ENCODE data around the gene TNFRSF13B. TPM values are rescaled to one million over a fixed set of nuclear protein-coding genes. Genes with fewer than 3 reads are reported as not detected.
A peak's percentile ranks its signal among the peaks of the same experiment; 100 is the strongest.

TNFRSF13B gene
- total RNA-seq, 2 experiments from 2014 or later, result 7.5 to 19.3 TPM

GRCh38 chr17:16912021-16912962 lies 59.6 kb downstream of the TNFRSF13B start:
- H3K4me3 ChIP-seq (ENCODE audit: low read depth, low read length, poor library complexity, severe bottlenecking), result no peak overlapping the region
- H3K9me3 ChIP-seq (ENCODE audit: low read length), result no peaks in the 10 kb centered on the region
- TF ChIP-seq, protein P1, sequence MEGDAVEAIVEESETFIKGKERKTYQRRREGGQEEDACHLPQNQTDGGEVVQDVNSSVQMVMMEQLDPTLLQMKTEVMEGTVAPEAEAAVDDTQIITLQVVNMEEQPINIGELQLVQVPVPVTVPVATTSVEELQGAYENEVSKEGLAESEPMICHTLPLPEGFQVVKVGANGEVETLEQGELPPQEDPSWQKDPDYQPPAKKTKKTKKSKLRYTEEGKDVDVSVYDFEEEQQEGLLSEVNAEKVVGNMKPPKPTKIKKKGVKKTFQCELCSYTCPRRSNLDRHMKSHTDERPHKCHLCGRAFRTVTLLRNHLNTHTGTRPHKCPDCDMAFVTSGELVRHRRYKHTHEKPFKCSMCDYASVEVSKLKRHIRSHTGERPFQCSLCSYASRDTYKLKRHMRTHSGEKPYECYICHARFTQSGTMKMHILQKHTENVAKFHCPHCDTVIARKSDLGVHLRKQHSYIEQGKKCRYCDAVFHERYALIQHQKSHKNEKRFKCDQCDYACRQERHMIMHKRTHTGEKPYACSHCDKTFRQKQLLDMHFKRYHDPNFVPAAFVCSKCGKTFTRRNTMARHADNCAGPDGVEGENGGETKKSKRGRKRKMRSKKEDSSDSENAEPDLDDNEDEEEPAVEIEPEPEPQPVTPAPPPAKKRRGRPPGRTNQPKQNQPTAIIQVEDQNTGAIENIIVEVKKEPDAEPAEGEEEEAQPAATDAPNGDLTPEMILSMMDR (conservative IDR thresholded peaks at IDR 0.05; ENCODE audit: low read length), result no peak
- TF ChIP-seq EZH2phosphoT487 (IDR thresholded peaks at IDR 0.05; ENCODE audit: borderline replicate concordance, low read depth, low read length), result no peak
- H3K4me1 ChIP-seq (ENCODE audit: insufficient read depth, low read length, poor library complexity, severe bottlenecking), result peaks cover 23% of the 10 kb centered on the region
- ChIA-PET POLR2A (interaction anchor here (0.6 kb wide), 1 partner anchor 310 kb away, joined by 5 read pairs; no protein-coding TSS in a partner anchor), CTCF (ENCODE audit: unreplicated experiment) (no interaction called here)
- no TSS peak for BruUV-seq (replicated peaks)
- H3K9me2 ChIP-seq (ENCODE audit: insufficient read depth, low read length), result no peaks in the 10 kb centered on the region
- no peaks in the 10 kb centered on the region for H3K36me3 ChIP-seq (ENCODE audit: insufficient read depth, low read length)
- no peak overlapping the region for H3K27ac ChIP-seq (ENCODE audit: low read depth, low read length, poor library complexity, severe bottlenecking)
- no peaks in the 10 kb centered on the region for H4K20me1 ChIP-seq (ENCODE audit: insufficient read depth, low read length)
- no peak overlapping the region for H2AFZ ChIP-seq (ENCODE audit: low read length)
- DNase-seq (ENCODE audit: low spot score), result no peak
- intact Hi-C loops (cut with micrococcal nuclease; ENCODE audit: unreplicated experiment), result no loop called here
- no peaks in the 10 kb centered on the region for H3K79me2 ChIP-seq (ENCODE audit: insufficient read depth, low read depth, low read length)
- H3K4me2 ChIP-seq (ENCODE audit: low read length), result no peak overlapping the region

DNA sequence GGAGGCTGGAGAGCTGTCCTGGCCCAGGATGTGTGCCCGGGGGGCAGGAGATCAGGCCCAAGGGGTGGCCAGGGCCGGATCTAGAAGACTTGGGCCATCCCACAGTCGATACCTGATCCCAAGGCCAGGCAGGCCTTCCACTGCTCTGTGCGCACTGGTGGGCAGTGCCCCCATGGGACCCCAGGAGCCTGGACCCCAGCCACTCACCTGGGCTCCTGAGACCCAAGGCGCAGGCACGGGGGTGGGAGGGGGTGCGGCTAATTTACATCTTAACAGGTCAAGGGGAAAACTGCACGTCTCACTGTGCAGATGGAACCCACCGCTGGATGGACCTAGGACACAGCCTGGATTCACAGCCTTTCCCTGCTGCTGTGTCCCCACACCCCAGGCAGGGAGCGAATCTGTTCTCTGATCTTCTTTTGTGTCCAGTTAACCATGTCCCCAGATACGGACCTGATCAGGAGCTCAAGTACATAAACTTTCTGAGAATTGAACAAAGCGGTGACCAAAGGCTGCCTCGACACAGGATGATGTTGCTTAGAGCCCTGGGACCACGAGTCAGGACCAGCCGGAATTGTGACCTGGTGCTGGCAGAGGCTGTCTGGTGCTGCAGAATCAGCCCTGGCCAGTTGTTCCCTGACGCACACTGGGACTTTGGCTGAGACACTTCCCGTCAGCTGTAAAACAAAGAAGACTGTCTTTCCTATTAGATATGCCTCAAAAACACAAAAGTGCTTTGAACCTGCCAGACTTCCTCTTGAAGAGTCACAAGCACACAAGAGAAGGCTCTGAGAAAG lies 60.6 kb downstream of the TNFRSF13B start:
- DNase-seq (ENCODE audit: low spot score), result peak; percentile 34
- H3K79me2 ChIP-seq (ENCODE audit: insufficient read depth, low read depth, low read length), result no peaks in the 10 kb centered on the region
- H3K4me2 ChIP-seq (ENCODE audit: low read length), result no peak overlapping the region
- H2AFZ ChIP-seq (ENCODE audit: low read length), result no peak overlapping the region
- no peaks in the 10 kb centered on the region for H3K9me3 ChIP-seq (ENCODE audit: low read length)
- no peaks in the 10 kb centered on the region for H3K9me2 ChIP-seq (ENCODE audit: insufficient read depth, low read length)
- H3K36me3 ChIP-seq (ENCODE audit: insufficient read depth, low read length), result no peaks in the 10 kb centered on the region
- H3K27ac ChIP-seq (ENCODE audit: low read depth, low read length, poor library complexity, severe bottlenecking), result no peak overlapping the region
- BruUV-seq (replicated peaks), result no TSS peak
- intact Hi-C loops (cut with micrococcal nuclease; ENCODE audit: unreplicated experiment), result no loop called here
- no peaks in the 10 kb centered on the region for H4K20me1 ChIP-seq (ENCODE audit: insufficient read depth, low read length)
- no peak overlapping the region for H3K4me3 ChIP-seq (ENCODE audit: low read depth, low read length, poor library complexity, severe bottlenecking)
- ChIA-PET POLR2A (interaction anchor here (0.6 kb wide), 1 partner anchor 13 kb away, joined by 3 read pairs; no protein-coding TSS in a partner anchor), CTCF (ENCODE audit: unreplicated experiment) (interaction anchor here (0.6 kb wide), 1 partner anchor 77 kb away, joined by 4 read pairs; no protein-coding TSS in a partner anchor)
- peaks cover 20% of the 10 kb centered on the region for H3K4me1 ChIP-seq (ENCODE audit: insufficient read depth, low read length, poor library complexity, severe bottlenecking)
- TF ChIP-seq, protein P1 (conservative IDR thresholded peaks at IDR 0.05; ENCODE audit: low read length), result no peak
- no peak for TF ChIP-seq EZH2phosphoT487 (IDR thresholded peaks at IDR 0.05; ENCODE audit: borderline replicate concordance, low read depth, low read length)

All from OCI-LY7 (cell line).